HEK293 (cell line): Measurements from ENCODE around the gene PRKG1.

Source experiments
- CTCF ChIA-PET: fragments of 350-600 bp; formaldehyde crosslinking; extraction: SDS; loops from one replicate; lab custom pipeline; 2021; ENCODE audit warnings: antibody characterized with exemption; lab: Yijun Ruan, JAX
- POLR2A ChIA-PET: fragments of 300-600 bp; formaldehyde crosslinking; extraction: SDS; loops from one replicate; lab custom pipeline; 2020; ENCODE audit warnings: antibody characterized with exemption, inconsistent platforms; lab: Yijun Ruan, JAX
- H3K27ac ChIP-seq: fragments of 200-500 bp; sonication (Bioruptor generic); 2 replicates; pipeline ENCODE4 v1.5.1; 2014; ENCODE audit warnings: low read depth, low read length, control low read depth, inconsistent platforms; ENCODE audit errors: extremely low read depth
- H3K36me3 ChIP-seq, 2 experiments: fragments of 200-500 bp in 1 of 2; sonication (Bioruptor generic) in 1 of 2; 1 replicate in 1 of 2; 2 replicates in 1 of 2; pipeline ENCODE4 v1.5.1; 2014 to 2017; ENCODE audit warnings: inconsistent platforms in 2 of 2, low read length in 2 of 2; ENCODE audit not compliant: control insufficient read depth in 2 of 2, insufficient read depth in 1 of 2
- H3K4me1 ChIP-seq: fragments of 200-500 bp; sonication (Bioruptor generic); 2 replicates; pipeline ENCODE4 v1.5.1; 2014; ENCODE audit warnings: mild to moderate bottlenecking, low read length, inconsistent platforms; ENCODE audit not compliant: control insufficient read depth, insufficient read depth
- H3K4me3 ChIP-seq: 2 replicates; pipeline ENCODE4 v1.5.1; 2011; ENCODE audit warnings: low read depth, mild to moderate bottlenecking, control low read depth, low read length, moderate library complexity
- H3K9me3 ChIP-seq: fragments of 200-500 bp; sonication (Bioruptor generic); 2 replicates; pipeline ENCODE4 v1.5.1; 2014; ENCODE audit warnings: low read depth, low read length, inconsistent platforms; ENCODE audit not compliant: control insufficient read depth, insufficient read depth
- EGR2 ChIP-seq: fragments of 450-650 bp; formaldehyde crosslinking; IDR thresholded peaks from 2 replicates; pipeline ENCODE4 v1.5.1; 2016; ENCODE audit warnings: low read depth, missing biosample characterization, missing genetic modification characterization
- FEZF1 ChIP-seq: fragments of 450-650 bp; formaldehyde crosslinking; IDR thresholded peaks from 2 replicates; pipeline ENCODE4 v1.5.1; 2016; ENCODE audit warnings: missing biosample characterization, missing genetic modification characterization
- HIC1 ChIP-seq: fragments of 450-650 bp; formaldehyde crosslinking; IDR thresholded peaks from 2 replicates; pipeline ENCODE4 v1.5.1; 2016; ENCODE audit warnings: missing biosample characterization, missing genetic modification characterization
- TRIM28 ChIP-seq: IDR thresholded peaks from 2 replicates; pipeline ENCODE4 v1.6.1; 2011; ENCODE audit warnings: low read length, control low read depth, borderline replicate concordance
- ZBTB1 ChIP-seq: fragments of 450-650 bp; formaldehyde crosslinking; IDR thresholded peaks from 2 replicates; pipeline ENCODE4 v1.5.1; 2016; ENCODE audit warnings: missing biosample characterization, missing genetic modification characterization
- ZFP37 ChIP-seq: fragments of 450-650 bp; formaldehyde crosslinking; IDR thresholded peaks from 2 replicates; pipeline ENCODE4 v1.5.1; 2016; ENCODE audit warnings: missing biosample characterization, missing genetic modification characterization
- ZNF114 ChIP-seq: fragments of 450-650 bp; formaldehyde crosslinking; IDR thresholded peaks from 2 replicates; pipeline ENCODE4 v1.5.0; 2017; ENCODE audit warnings: missing biosample characterization, missing genetic modification characterization
- ZNF174 ChIP-seq: fragments of 450-650 bp; formaldehyde crosslinking; IDR thresholded peaks from 2 replicates; pipeline ENCODE4 v1.5.0; 2017; ENCODE audit warnings: missing biosample characterization, mild to moderate bottlenecking, missing genetic modification characterization
- ZNF18 ChIP-seq: fragments of 450-650 bp; formaldehyde crosslinking; IDR thresholded peaks from 2 replicates; pipeline ENCODE4 v1.5.1; 2016; ENCODE audit warnings: missing biosample characterization, missing genetic modification characterization
- ZNF23 ChIP-seq: fragments of 450-650 bp; formaldehyde crosslinking; IDR thresholded peaks from 2 replicates; pipeline ENCODE4 v1.5.1; 2016; ENCODE audit warnings: missing biosample characterization, missing genetic modification characterization, borderline replicate concordance
- ZNF488 ChIP-seq: fragments of 450-650 bp; formaldehyde crosslinking; IDR thresholded peaks from 2 replicates; pipeline ENCODE4 v1.5.1; 2016; ENCODE audit warnings: missing biosample characterization, missing genetic modification characterization
- ZNF596 ChIP-seq: fragments of 450-650 bp; IDR thresholded peaks from 2 replicates; pipeline ENCODE4 v1.5.0; 2018; ENCODE audit warnings: missing biosample characterization, mild to moderate bottlenecking, missing genetic modification characterization, moderate library complexity
- ZNF660 ChIP-seq: fragments of 450-650 bp; IDR thresholded peaks from 2 replicates; pipeline ENCODE4 v1.5.1; 2018; ENCODE audit warnings: missing biosample characterization, mild to moderate bottlenecking, missing genetic modification characterization
- ZNF707 ChIP-seq: fragments of 450-650 bp; formaldehyde crosslinking; IDR thresholded peaks from 2 replicates; pipeline ENCODE4 v1.5.1; 2016; ENCODE audit warnings: missing biosample characterization, missing genetic modification characterization
- ZNF768 ChIP-seq: fragments of 450-650 bp; formaldehyde crosslinking; IDR thresholded peaks from 2 replicates; pipeline ENCODE4 v1.5.1; 2018; ENCODE audit warnings: missing biosample characterization, mild to moderate bottlenecking, missing genetic modification characterization
- ZNF777 ChIP-seq: fragments of 450-650 bp; formaldehyde crosslinking; IDR thresholded peaks from 2 replicates; pipeline ENCODE4 v1.5.1; 2017; ENCODE audit warnings: missing biosample characterization, missing genetic modification characterization, borderline replicate concordance
- ZNF843 ChIP-seq: fragments of 450-650 bp; formaldehyde crosslinking; IDR thresholded peaks from 2 replicates; pipeline ENCODE4 v1.5.1; 2016; ENCODE audit warnings: missing biosample characterization, missing genetic modification characterization
- ZSCAN30 ChIP-seq: fragments of 450-650 bp; IDR thresholded peaks from 2 replicates; pipeline ENCODE4 v1.5.1; 2018; ENCODE audit warnings: missing biosample characterization, mild to moderate bottlenecking, missing genetic modification characterization, moderate library complexity
- TF ChIP-seq, protein P1 (sequence below): fragments of 450-650 bp; formaldehyde crosslinking; IDR thresholded peaks from 2 replicates; pipeline ENCODE4 v1.5.1; 2017; ENCODE audit warnings: missing biosample characterization, missing genetic modification characterization
- TF ChIP-seq, protein P2 (sequence below): fragments of 450-650 bp; formaldehyde crosslinking; IDR thresholded peaks from 2 replicates; pipeline ENCODE4 v1.5.1; 2017; ENCODE audit warnings: missing biosample characterization, missing genetic modification characterization
- TF ChIP-seq, protein P3 (sequence below): fragments of 450-650 bp; formaldehyde crosslinking; IDR thresholded peaks from 2 replicates; pipeline ENCODE4 v1.5.1; 2016; ENCODE audit warnings: missing biosample characterization, missing genetic modification characterization

PRKG1 gene

GRCh38 chr10:52050429-52051047 lies 976.3 kb downstream of the PRKG1 start (continued):
- TF ChIP-seq ZNF18 (tag by site-specific recombination): no peak

GRCh38 chr10:52053497-52053896 lies 979.2 kb downstream of the PRKG1 start:
- CTCF ChIA-PET: no interaction called here
- POLR2A ChIA-PET: no interaction called here
- H3K4me1 ChIP-seq: 0 out of 2 replicates have a peak, but pooled peaks cover 2% of the 10 kb centered on the region

More at GRCh38 chr10:52053497-52053896, 979.2 kb downstream of the PRKG1 start:
- Histone ChIP-seq H3K27ac (no peak overlapping the region), H3K36me3 (no peaks in the 10 kb centered on the region), H3K9me3 (no peaks in the 10 kb centered on the region), H3K4me3 (no peak overlapping the region)
- TF ChIP-seq ZNF777 (tag by site-specific recombination): no peak
- TF ChIP-seq ZFP37 (tag by site-specific recombination): no peak
- peak; percentile 17; the same call in 1 of the 2 replicates for TF ChIP-seq HIC1 (tag by site-specific recombination)
- TF ChIP-seq TRIM28: no peak
- peak; percentile 78 for TF ChIP-seq ZNF843
- no peak for TF ChIP-seq ZNF23
- no peak for TF ChIP-seq ZBTB1 (tag by site-specific recombination)
- TF ChIP-seq ZNF488 (tag by site-specific recombination): no peak
- TF ChIP-seq ZSCAN30: 0 out of 2 replicates have a peak, but pooled peaks have one; percentile 40
- TF ChIP-seq ZNF596 (tag by site-specific recombination): peak; percentile 20; the same call in 1 of the 2 replicates
- TF ChIP-seq, protein P1, sequence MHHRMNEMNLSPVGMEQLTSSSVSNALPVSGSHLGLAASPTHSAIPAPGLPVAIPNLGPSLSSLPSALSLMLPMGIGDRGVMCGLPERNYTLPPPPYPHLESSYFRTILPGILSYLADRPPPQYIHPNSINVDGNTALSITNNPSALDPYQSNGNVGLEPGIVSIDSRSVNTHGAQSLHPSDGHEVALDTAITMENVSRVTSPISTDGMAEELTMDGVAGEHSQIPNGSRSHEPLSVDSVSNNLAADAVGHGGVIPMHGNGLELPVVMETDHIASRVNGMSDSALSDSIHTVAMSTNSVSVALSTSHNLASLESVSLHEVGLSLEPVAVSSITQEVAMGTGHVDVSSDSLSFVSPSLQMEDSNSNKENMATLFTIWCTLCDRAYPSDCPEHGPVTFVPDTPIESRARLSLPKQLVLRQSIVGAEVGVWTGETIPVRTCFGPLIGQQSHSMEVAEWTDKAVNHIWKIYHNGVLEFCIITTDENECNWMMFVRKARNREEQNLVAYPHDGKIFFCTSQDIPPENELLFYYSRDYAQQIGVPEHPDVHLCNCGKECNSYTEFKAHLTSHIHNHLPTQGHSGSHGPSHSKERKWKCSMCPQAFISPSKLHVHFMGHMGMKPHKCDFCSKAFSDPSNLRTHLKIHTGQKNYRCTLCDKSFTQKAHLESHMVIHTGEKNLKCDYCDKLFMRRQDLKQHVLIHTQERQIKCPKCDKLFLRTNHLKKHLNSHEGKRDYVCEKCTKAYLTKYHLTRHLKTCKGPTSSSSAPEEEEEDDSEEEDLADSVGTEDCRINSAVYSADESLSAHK (tag by site-specific recombination): peak; percentile 86
- TF ChIP-seq ZNF660: no peak
- TF ChIP-seq ZNF768 (tag by site-specific recombination): no peak
- TF ChIP-seq ZNF707 (tag by site-specific recombination): no peak
- no peak for TF ChIP-seq ZNF174
- TF ChIP-seq, protein P2, sequence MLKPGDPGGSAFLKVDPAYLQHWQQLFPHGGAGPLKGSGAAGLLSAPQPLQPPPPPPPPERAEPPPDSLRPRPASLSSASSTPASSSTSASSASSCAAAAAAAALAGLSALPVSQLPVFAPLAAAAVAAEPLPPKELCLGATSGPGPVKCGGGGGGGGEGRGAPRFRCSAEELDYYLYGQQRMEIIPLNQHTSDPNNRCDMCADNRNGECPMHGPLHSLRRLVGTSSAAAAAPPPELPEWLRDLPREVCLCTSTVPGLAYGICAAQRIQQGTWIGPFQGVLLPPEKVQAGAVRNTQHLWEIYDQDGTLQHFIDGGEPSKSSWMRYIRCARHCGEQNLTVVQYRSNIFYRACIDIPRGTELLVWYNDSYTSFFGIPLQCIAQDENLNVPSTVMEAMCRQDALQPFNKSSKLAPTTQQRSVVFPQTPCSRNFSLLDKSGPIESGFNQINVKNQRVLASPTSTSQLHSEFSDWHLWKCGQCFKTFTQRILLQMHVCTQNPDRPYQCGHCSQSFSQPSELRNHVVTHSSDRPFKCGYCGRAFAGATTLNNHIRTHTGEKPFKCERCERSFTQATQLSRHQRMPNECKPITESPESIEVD (tag by site-specific recombination): peak; percentile 93
- TF ChIP-seq EGR2 (tag by site-specific recombination): no peak
- TF ChIP-seq FEZF1 (tag by site-specific recombination): 0 out of 2 replicates have a peak, but pooled peaks have one; percentile 29
- TF ChIP-seq ZNF114 (tag by site-specific recombination): no peak
- TF ChIP-seq, protein P3, sequence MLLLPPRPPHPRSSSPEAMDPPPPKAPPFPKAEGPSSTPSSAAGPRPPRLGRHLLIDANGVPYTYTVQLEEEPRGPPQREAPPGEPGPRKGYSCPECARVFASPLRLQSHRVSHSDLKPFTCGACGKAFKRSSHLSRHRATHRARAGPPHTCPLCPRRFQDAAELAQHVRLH (tag by site-specific recombination): peak; percentile 55; the same call in 1 of the 2 replicates
